8988T (cell line): ENCODE measurements around the gene ATF6B.
"Not testable (repeated sequence)": the region's sequence is repeated elsewhere in the genome, so short reads cannot be mapped to it uniquely, and the experiment has no call there.

ENCODE experiments used
- DNase-seq: peaks from one replicate; pipeline ENCODE4 v3.0.0; 2011

ATF6B gene

DNA sequence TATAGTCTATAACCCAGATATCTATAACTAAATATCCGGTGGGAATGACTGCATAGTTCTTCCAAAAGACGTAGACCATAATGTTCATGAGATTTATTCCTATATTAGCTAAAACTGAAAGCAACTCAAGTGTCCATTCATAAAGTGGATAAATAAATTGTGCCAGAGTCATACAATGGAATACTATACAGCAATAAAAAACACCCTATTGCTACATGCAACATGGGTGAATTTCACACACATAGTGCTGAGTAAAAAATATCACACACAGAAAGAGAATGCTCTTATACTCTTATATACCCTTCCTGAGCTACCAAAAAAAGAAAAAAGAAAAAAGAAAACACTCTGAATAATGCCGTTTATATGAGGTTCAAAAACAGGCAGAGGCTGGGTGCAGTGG is 25.8 kb downstream of the ATF6B start:
- DNase-seq = no peak

DNA sequence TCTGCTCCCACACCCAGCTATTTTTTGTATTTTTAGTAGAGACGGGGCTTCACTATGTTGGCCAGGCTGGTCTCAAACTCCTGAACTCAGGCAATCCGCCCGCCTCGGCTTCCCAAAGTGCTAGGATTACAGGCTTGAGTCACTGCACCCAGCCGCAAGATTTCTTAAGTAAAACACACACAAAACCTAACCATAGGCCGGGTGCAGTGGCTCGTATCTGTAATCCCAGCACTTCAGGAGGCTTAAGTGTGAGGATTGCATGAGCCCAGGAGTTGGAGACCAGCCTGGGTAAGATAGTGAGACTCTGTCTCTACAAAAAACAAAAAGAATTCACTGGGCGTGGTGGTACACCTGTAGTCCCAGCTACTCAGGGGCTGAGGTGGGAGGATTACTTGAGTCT is 27.8 kb downstream of the ATF6B start:
- DNase-seq = not testable (repeated sequence)

DNA sequence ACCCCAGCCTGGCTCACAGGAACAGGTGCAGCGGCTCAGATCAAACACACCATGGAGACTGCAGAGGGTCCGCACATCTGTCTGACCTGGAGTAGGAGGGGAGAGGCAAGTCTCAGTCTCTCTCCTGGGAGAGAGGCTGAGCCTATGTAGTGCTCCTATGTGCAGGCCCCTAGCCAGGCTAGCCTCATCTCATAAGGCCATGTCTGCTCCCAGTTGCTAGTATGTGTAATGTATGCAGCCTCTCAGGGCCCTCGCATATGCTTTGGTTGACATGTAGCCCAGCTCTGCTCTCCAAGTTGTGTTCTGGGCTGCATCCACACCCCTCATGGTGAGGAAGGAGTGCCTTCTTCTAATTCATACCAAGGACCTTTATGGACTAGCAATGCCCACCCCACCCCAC is 30.7 kb downstream of the ATF6B start:
- DNase-seq = no peak

DNA sequence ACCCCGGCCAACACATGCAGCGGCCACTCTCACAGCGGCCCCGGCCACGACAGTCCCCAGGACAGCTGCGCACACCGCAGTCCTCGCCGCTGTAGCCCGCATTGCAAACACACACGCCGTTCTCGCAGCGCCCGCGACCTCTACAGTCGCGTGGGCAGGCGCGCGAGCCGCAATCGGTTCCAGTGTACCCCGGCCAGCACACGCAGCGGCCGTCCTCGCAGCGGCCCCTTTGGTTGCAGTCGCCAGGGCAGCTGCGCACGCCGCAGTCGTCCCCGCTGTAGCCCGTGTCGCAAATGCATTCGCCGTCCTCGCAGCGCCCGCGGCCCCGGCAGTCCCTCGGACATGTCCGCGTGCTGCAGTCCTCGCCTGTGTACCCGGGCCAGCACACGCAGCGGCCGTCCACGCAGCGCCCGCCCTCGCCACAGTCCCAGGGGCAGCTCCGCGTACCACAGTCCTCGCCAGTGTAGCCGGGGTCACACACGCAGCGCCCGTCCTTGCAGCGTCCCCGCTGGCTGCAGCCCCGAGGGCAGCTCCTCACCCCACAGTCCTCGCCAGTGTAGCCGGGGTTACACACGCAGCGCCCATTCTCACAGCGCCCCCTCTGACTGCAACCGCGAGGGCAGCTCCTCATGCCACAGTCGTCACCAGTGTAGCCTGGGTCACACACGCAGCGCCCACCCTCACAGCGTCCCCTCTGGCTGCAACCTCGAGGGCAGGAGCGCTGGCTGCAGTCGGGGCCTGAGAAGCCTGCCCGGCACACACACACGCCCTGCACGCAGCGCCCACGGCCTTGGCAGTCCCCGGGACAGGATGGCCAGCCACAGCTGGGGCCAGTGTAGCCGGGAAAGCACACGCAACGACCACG is 31.4 kb downstream of the ATF6B start:
- DNase-seq = no peak

DNA sequence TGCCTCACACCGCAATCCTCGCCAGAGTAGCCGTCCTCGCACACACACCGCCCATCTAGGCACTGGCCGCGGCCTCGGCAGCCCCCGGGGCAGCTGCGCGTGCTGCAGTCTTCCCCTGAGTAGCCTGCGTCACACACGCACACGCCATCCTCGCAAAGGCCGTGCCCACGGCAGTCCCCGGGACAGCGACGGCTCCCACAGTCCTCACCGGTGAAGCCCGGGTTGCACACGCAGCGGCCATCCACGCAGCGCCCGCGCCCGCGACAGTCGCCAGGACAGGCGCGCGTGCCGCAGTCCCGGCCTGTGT is 32.0 kb downstream of the ATF6B start:
- no peak for DNase-seq

DNA sequence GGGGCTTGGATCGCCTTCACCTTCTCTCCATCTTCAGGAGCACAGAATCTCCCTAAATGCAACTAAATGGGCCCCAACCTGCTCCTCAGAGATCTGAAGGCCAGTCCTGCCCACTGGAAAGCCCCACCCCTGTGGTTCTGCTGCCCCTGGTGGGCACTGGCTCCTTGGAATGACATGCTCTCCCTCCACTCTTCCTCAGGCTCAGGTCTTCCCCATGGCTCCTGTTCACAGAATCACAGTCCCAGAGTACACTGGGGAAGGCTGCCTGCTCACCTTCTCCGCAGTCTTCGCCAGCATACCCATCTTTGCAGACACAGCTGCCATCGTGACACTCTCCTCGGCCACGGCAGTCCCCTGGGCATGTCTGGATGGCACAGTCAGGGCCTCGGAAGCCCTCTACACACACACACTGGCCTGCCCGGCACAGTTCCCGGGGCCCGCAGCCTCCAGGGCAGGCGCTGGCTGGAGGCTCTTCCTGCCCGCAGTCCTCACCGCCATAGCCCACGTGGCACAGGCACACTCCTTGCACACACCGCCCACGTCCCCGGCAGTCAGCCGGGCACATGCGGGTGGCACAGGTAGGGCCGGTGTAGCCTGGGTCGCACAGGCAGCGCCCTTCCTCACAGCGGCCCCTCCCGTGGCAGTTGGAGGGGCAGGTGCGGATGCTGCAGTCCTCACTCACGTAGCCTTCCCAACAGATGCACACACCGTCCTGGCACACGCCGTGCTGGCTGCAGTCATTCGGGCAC is 32.5 kb downstream of the ATF6B start:
- peak; percentile 81 for DNase-seq

DNA sequence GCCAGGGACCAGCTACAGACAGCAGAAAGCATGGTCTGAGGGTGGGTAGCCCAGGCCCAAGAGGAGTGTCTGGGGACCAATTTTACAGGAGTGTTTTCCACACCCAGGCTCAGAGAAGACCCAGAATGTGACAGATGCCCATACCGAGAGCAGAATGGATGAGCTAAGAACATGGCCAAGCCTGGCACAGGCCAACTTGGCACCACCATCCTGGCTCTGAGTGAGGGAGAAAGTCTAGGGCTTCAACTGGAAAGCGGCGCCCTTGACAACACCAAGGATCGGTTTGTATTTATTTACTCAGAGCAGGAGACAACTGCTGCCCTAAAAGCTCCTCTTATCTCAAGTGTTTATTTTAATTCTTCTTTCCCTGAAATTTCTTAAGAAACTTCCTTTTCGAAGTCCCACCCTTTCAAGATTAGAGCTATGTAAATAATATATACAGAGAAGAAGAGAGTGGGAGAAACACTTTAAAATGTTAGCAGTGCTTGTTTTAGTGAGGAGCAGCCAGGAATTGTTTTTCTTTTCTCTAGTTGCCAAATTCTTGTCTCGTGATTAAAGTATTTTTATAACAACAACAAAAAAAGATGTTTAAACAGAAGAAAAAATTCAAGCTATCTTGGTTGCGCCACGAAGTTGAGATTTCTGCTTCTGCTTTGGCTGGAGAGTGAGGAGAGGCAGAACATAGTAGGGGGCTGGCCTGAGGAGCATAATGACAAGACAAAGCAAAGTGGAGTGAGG is 35.1 kb downstream of the ATF6B start:
- DNase-seq = no peak

DNA sequence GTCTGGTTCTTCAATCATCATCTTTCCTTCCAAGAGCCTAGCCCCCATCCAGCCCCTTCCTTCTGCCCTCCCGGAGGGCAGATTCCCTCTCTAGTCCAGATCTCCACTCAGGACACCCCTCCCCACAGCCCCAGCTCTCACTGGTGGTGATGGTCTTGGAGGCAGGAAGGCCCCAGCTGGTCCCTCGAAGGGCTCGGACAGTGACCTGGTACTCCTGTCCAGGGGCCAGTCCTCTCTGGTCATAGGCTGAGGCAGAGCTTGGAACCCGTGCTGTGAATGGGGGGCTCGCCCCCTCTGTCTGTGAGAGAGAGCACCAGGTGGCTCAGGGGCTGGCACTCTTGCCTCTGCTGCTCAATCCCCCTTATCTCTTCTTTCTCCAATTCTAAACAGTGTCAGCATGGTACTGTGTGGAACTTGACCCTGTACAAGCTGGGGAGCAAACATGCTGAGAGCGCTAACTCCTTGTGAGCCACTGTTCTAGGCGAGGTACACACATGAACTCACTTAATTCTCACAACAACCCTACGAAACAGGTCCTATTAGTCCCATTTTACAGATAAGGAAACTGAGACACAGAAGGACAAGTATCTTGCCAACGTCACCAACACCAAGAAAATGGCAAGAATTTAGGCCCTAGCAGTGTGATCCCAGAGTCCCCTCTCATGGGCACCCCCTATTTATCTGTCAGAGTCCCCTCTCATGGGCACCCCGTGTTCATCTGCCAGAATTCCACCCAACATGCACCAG is 38.8 kb downstream of the ATF6B start:
- no peak for DNase-seq

DNA sequence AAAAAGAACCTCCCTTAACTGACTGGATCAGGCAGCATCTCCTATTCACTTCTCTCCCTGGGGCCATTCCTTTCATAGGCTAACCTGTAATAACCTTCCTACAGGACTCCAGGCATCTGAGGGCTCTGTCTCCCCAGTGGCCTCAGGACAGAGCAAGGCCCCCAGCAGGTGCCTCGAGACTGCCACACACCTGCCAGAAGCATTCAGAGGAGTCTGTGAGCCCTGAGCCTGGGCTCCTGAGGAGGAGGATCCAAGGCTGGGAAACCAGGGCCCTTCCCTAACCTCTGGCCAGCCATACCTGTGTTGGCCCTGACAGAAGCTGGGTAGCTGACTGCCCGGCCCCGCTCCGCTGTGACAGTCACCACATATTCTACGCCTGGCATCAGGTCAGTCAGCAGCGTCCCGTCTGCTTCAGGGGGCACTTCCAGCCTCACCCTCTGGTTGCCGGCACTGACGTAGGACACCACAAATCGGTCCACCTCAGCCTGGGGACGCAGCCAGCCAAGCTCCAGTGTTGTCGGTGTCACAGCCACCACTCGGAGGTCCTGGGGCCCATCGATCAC is 39.5 kb downstream of the ATF6B start:
- DNase-seq = no peak

DNA sequence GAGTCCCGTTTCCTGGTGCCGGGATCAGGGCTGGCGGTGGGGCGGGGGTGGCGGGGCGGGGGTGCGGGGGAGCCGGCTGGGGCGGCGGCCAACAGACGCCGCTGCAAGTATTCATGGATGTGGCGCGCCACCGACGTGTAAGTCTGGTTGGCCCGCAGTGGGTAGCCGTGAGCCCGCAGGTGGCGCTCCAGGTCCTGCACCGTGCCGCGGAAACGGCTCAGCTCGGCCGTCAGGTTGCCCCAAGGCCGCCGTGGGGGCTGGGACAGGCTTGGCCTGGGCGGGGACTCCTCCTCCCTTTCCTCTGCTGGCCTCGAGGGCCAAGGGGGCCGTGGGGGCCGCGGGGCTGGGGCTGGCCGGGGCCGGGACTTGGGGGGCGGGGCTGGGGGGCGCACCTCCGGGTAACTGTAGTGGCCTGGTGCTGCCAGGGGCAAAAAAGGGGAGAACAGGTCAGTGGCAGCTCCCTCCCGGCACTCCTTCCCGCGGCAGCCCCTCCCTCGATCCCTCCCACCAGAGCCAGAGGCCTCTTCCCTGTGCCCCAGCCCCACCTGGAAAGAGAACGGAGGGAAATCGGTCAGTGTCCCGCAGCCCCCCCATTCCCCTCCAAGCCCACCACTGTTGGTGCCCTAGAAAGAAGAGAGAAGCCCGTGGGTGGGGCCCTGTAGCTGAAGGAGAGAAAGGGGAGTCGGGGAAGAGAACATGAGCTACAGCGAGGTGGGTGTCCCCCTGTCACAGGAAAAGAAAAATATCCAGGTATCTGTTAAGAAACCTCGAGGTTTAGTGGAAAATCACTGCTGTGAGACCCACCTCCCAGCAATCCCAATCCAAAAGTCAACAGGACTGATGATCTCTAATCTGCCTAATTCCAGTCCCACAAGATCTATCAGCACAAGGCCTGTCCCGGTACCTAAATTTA is 40.2 kb downstream of the ATF6B start:
- DNase-seq = peak; percentile 97

DNA sequence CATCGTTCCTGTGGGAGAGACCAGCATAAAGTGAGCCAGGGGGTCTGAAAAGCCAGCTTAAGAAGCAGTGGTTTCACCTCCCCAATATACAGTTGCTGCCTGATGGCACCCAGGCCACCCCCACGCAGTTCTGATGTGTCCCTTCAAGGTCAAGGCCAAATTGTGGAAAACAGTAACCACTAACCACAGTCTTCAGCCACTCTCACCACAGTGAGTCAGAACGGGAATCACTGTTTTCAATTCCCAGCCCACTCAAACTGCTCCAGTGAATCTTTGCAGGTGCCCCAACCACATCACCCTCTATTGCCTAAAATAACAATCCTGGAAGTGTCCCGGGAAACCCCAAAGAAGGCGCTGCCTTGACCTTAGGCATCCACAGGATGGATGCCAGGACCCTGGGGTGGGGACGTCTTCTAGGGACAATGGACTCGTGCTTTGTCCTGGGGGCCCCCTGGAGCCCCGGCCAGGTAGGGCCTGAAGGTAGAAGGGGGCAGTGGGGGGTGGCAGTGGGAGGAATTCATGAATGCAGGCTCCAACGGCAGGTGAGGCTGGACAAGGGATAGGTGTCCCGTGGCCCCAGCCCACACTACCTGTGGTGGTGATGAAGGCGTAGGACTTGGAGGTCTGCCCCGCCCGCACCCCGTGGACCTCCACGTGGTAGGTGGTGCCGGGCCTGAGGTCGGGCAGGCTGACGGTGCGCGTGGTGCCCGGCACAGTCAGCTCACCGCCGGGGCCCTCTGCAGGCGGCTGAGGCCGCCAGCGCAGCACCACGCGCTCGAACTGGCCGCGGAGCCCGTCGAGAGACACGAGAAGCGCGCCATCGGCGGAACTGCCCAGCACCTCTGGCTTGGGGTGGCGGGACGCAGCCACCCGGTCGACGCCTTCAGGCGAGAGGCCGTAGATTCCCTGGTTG is 41.1 kb downstream of the ATF6B start:
- DNase-seq = no peak

DNA sequence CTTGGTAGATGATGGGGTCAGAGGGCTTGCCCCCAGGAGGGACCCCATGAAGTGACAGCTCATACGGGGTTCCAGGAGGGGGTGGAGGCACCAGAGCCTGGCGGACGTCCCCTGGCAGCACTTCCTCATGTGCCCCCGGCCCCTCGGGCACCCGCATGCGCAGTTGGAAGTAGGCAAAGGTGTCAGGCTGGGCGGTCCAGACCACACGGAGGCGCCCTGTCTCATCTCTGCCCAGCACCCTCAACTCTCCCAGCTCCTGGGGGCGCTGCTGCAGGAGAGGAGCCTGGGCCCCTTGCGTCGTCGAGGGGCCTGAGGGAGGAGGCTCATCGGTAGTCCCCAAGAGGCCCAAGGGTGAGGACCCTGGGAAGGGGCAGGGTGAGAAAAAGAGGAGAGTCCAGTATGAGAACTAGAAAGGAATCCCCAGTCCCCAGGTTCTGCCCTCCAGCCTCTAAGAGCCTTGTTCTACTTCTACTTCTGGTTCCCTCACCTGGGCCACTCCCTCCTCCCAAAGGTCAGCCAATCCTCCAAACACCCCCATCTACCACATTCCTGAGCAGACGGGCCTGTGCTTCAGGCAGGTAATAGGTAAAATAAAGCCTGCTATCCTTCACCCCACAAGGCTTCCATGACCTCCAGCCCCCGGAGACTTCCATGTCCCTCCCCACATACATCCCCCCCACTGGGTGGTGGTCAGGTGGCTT is 42.1 kb downstream of the ATF6B start:
- no peak for DNase-seq

DNA sequence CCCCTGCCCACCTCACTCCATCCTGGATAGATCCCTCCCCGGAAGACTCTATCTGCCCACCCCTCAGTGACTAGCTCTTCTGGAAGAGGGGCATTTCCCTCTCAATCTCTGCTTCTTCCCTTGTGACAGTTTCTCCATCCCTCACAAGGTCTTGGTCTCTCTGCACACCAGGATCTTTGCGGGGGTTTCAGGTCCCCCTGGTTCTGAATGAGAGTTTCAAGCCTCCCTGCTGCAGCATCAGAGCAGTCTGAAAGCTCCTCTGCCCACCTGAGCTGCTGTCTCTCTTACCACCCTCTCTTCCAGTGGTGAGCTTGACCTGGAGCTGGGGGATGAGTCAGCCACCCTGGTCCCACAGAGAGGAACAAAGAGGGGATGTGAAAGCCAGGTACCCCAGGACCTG is 43.3 kb downstream of the ATF6B start:
- no peak for DNase-seq

DNA sequence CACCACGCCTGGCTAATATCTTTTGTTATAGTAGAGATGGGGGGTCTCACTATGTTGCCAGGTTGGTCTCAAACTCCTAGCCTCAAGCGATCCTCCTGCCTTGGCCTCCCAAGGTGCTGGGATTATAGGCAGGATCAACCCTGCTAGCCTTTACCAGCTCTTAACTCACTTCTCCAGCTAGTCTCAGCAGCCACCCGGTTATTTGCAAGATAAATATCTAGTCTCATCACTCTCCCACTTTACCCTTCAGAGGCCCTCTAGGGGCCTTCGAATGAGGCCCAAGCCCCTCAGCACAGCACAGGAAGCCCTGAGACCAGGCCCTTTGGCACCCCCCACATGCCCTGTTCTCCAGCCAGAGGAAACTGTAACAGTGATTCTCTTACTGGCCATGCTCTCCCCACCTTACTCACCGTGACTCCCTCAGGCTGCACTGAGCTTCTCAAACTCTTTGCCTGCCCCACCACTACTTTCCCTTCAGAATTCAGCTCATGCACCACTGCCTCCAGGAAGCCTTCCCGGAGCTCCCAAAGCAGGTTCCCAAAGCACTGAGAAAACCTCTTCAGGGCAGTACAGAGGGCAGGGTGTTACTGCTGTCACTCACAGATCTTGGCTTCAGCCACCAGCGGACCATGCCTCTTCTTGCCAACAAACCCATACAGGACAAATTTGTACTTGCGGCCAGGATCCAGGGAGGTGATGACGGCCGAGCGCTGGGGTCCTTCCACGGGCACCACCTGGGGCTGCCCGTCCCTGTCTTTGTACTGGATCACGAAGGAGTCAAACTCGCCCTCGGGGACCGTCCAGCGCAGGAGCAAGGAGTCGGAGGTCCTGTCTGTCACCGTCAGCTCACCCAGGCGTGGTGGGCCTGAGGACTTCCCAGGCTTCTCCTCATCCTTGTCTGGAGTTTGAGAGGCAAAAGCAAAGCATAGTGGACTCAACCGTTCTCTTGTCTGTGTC is 44.0 kb downstream of the ATF6B start:
- no peak for DNase-seq

DNA sequence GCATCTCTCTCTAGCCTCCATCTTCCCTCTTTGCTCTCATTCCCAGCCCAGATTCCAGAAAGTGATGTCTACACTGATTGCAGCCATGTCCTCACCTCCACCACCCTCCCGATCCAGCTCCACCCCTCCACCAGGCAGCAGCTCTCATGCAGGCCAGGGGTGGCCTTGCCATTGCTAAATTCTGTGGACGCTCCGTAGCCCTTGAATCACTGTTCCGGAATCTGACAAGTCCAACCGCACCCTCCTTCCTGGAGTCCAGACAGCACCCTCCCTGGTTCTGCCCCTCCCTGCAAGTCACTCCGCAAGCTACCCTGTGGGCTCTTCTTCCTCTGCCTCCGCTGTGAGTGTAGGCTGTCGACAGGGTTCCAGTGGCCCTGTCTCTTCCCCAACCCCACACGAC is 45.1 kb downstream of the ATF6B start:
- peak; percentile 74 for DNase-seq

DNA sequence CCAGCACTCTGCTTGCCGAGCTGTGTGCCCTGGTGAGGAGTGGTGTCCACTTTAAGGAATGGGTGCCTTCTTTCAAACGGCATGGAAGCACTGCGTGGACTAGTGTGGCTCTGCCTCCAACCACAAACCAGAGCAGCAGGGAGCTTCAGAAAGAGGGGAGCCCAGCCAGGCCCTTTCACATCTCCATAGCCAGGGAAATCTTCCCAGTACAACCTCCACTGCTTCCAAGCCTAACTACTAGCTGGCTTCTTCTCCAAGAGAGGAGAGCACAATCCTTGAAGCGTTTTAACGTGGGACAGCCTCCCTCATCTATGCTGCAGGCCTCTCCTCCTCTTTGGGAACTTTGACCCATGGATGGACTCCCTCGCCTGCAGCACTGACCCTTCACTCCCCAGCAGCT is 45.6 kb downstream of the ATF6B start:
- no peak for DNase-seq

DNA sequence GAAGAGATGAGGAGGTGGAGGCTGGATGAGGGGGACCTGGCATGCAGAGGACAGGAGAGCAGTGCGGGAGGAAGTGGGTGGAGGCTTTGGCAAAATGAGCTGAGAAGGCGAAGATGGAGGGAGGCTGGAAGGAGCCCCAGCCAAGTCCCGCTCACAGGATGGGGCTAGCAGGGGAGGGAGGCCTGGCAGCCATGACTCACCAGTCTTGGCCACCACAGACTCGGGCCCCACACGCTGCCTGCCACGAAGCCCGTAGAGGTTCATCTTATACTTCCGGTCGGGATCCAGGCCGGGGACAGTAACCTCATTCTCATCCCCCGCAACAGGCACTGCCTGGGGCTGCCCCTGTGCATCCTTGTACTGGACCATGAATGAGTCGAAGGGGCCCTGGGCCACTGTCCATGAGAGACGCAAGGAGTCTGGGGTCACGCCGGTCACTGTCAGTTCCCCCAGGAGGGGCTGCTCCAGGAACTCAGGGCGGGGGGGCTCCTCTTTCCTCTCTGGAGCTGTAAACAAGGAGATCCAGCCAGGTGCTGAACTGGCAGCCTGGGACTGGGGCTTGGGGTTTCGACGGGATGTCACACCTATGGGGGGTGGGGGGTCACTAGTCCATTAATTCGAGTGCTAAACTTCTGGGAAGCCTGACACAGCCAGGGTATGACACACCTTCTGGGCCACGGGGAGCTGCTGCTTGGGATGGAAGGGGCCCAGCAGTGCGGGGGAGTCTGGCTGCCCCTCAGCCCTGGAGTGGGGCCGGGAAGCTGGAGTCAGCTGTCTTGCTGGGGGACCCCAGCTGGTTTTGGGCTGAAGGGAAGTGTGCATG is 46.7 kb downstream of the ATF6B start:
- no peak for DNase-seq
